Left ventricle myocardium inferior (tissue), 1 donor: ENCODE measurements around the gene C3orf20. TPM values are rescaled to one million over a fixed set of nuclear protein-coding genes. Genes with fewer than 3 reads are reported as not detected.

ENCODE experiments used
- DNase-seq: peaks from one replicate; pipeline ENCODE4 v3.0.0-alpha.2; 2020
- H3K27ac ChIP-seq: fragments of 200-600 bp; replicated peaks from 2 replicates; pipeline ENCODE4 v1.8.0; 2021
- H3K27me3 ChIP-seq: fragments of 200-600 bp; 2 replicates; pipeline ENCODE4 v1.8.0; 2021; ENCODE audit warnings: low read depth
- H3K36me3 ChIP-seq: fragments of 200-600 bp; 2 replicates; pipeline ENCODE4 v1.8.0; 2021
- H3K4me1 ChIP-seq: fragments of 200-600 bp; 2 replicates; pipeline ENCODE4 v1.8.0; 2021
- H3K4me3 ChIP-seq: fragments of 200-600 bp; 2 replicates; pipeline ENCODE4 v1.8.0; 2021; ENCODE audit warnings: mild to moderate bottlenecking, moderate library complexity
- H3K9me3 ChIP-seq: fragments of 200-600 bp; replicated peaks from 2 replicates; pipeline ENCODE4 v1.8.0; 2021
- CTCF ChIP-seq: fragments of 200-600 bp; IDR thresholded peaks from 2 replicates; pipeline ENCODE4 v1.8.0; 2021; ENCODE audit warnings: antibody characterized with exemption, mild to moderate bottlenecking, borderline replicate concordance
- intact Hi-C: fragments of 100-400 bp; cut with micrococcal nuclease; formaldehyde crosslinking; loops from one replicate; pipeline ENCODE4 v1.11.0; 2022
- total RNA-seq: library from RNA; stranded (reverse); fragmentation: NEBNext Ultra II Directional; extraction: Animal tissue kit (Norgen Biotek cat#: 25700); gene quantifications from one replicate; pipeline ENCODE4 v1.2.1, GENCODE V29; 2021
- donor health status: DM: no; HTN: yes; CAD: no; lungs with severe emphysema.

The C3orf20 gene
- total RNA-seq, 1 donor from 2014 or later, result not detected

DNA sequence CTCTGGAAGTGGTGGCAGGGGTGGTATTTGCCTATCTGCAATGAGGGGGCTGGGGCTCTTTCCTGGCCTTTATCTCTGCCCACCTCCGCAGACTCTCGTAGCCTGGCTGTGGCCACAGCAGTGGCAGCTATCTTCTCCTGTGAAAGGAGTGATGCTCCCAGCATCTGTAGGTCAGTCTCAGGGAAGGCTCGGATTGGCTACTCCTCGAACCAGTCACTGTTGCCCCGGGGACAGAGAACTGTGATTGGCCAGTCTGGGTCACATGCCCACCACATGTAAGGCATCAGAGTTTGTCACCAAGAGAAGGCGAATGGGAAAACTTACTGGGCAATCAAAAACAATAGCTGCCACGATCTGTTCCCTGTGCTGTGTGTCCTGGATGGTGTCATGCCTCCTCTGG is 113.7 kb downstream of the C3orf20 start:
- peaks cover 71% of the 10 kb centered on the region for H3K27me3 ChIP-seq
- no peak for TF ChIP-seq CTCF
- peaks cover 45% of the 10 kb centered on the region for H3K4me1 ChIP-seq
- H3K27ac ChIP-seq, result no peak overlapping the region
- H3K4me3 ChIP-seq, result no peak overlapping the region
- intact Hi-C loops, result loop anchor here (10.0 kb wide), 1 partner anchor 114 kb away; the partner anchor contains the start of gene C3orf20
- H3K36me3 ChIP-seq, result no peaks in the 10 kb centered on the region
- DNase-seq, result no peak
- H3K9me3 ChIP-seq, result no peaks in the 10 kb centered on the region

GRCh38 chr3:14789221-14789620 is 114.3 kb downstream of the C3orf20 start:
- H3K27ac ChIP-seq, result no peak overlapping the region
- peaks cover 46% of the 10 kb centered on the region for H3K4me1 ChIP-seq
- intact Hi-C loops, result loop anchor here (10.0 kb wide), 1 partner anchor 114 kb away; the partner anchor contains the start of gene C3orf20
- no peak for TF ChIP-seq CTCF
- no peaks in the 10 kb centered on the region for H3K9me3 ChIP-seq
- H3K36me3 ChIP-seq, result no peaks in the 10 kb centered on the region
- no peak overlapping the region for H3K4me3 ChIP-seq
- peaks cover 67% of the 10 kb centered on the region for H3K27me3 ChIP-seq
- no peak for DNase-seq

DNA sequence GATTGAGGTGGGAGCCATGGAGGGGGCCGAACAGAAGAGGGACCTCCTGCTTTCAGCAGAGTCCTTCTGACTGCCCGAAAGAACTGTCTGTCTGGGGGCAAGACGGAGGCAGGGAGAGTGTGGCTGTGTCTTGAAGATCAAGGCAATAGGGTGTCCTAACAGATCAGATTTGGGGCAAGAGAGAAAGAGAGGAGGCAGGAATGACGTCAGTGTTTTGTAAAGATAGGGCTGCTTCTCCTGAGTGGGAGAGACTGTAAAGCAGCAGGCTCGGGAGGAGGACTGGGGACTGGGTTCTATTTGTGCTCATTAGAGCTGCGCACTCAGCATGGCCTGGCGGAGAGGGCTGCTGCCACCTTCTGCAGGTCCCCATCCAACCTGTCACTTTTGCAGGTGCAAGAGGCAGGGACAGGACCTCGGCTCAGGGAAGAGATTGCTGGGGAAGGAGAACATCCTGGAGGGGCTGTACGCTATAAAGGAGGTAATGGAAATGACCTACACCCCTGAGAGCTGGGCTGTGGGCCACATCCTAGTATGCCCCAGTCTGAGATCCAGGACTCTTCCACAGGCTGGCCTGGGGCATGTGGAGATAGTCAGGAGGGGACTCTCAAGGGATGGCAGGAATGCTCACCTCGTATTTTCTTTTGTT is 114.8 kb downstream of the C3orf20 start:
- Histone ChIP-seq H3K27me3 (peaks cover 62% of the 10 kb centered on the region), H3K9me3 (no peaks in the 10 kb centered on the region), H3K27ac (no peak overlapping the region), H3K4me1 (peaks cover 45% of the 10 kb centered on the region), H3K4me3 (no peak overlapping the region), H3K36me3 (no peaks in the 10 kb centered on the region)
- DNase-seq, result no peak
- TF ChIP-seq CTCF, result no peak
- intact Hi-C loops, result loop anchor here (5.0 to 10.0 kb wide), 2 partner anchors 115 to 133 kb away; partner anchors contain the start of gene C3orf20

DNA sequence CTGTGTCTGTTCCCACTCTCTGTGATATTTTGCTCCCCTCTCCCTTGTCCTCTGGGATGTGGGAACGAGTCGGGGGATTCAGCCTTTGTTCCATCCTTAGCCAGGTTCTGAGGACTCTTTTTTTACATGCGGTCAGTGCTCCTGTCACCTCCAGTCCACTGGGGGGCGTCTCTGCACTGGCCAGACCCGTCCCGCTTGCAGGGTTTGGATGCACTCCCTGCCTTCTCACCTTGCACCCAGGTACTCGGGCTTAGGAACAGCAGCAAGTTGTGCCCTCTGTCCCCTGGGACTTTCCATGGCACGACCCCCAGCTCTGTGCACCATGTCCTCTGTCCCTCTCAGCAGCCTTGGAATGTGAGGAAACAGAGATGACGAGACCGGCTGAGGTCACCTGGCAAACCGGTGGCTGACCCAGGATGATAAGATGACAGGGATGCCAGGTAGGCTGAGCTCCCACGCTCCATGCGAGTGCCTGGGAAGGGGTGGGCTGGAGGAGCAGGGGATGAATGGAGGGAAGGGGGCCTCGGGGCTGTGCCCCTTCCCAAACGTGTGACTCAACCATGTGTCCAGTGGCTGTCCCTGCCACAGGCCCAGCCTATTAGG is 116.5 kb downstream of the C3orf20 start:
- peaks cover 45% of the 10 kb centered on the region for H3K27me3 ChIP-seq
- DNase-seq, result peak; percentile 64
- intact Hi-C loops, result loop anchor here (5.0 kb wide), 1 partner anchor 131 kb away; no protein-coding TSS in a partner anchor
- H3K4me1 ChIP-seq, result peaks cover 42% of the 10 kb centered on the region
- H3K4me3 ChIP-seq, result no peak overlapping the region
- H3K36me3 ChIP-seq, result no peaks in the 10 kb centered on the region
- TF ChIP-seq CTCF, result peak; percentile 84
- H3K9me3 ChIP-seq, result no peaks in the 10 kb centered on the region
- H3K27ac ChIP-seq, result no peak overlapping the region

- Histone ChIP-seq H3K4me1 (peaks cover 47% of the 10 kb centered on the region), H3K27ac (peak overlapping the region; percentile 81), H3K36me3 (no peaks in the 10 kb centered on the region), H3K4me3 (no peak overlapping the region), H3K27me3 (peaks cover 35% of the 10 kb centered on the region), H3K9me3 (no peaks in the 10 kb centered on the region)
- TF ChIP-seq CTCF, result no peak
- no peak for DNase-seq
- intact Hi-C loops, result loop anchor here (5.0 kb wide), 1 partner anchor 130 kb away; no protein-coding TSS in a partner anchor
Observed at GRCh38 chr3:14792691-14793121, 117.8 kb downstream of the C3orf20 start.
